Activated naive CD4-positive, alpha-beta T cell treated with anti-CD3 and anti-CD28 coated beads, Interleukin-2, amount 50 U/mL, for 72 hours (primary cell): ENCODE measurements around the gene ZDBF2. TPM values are rescaled to one million over a fixed set of nuclear protein-coding genes. Genes with fewer than 3 reads are reported as not detected.
"Not testable (repeated sequence)": the region's sequence is repeated elsewhere in the genome, so short reads cannot be mapped to it uniquely, and the experiment has no call there.

Source experiments
- ATAC-seq, 2 donors: fragments of 150-1000 bp; cut with Tn5 transposase; 2 replicates each; pipeline ENCODE4 v1.10.0; 2021; ENCODE audit warnings: mild to moderate bottlenecking in 2 of 2, moderate library complexity in 2 of 2
- DNase-seq, 2 donors: peaks; one replicate each; pipeline ENCODE4 v3.0.0; 2021 to 2022; ENCODE audit warnings: low spot score in 2 of 2
- H3K27ac Mint-ChIP-seq, 2 donors: one replicate each; pipeline ENCODE4 v1.8.0; 2022; ENCODE audit warnings: mild to moderate bottlenecking in 2 of 2, mixed read lengths in 2 of 2
- H3K36me3 Mint-ChIP-seq, 2 donors: one replicate each; pipeline ENCODE4 v1.8.0; 2022; ENCODE audit warnings: mixed read lengths in 2 of 2
- H3K9me3 Mint-ChIP-seq, 2 donors: one replicate each; pipeline ENCODE4 v1.8.0; 2022; ENCODE audit warnings: mixed read lengths in 2 of 2
- total RNA-seq, 2 donors: library from RNA; stranded (reverse); gene quantifications; one replicate each; pipeline ENCODE4 v1.2.3, GENCODE V29; 2022

Gene ZDBF2
- total RNA-seq, result 10 to 100 TPM in 1 of 2 donors, 1 to 10 TPM in 1; 5.6 to 18.1 TPM

GRCh38 chr2:206274434-206275311 is at the start of gene ZDBF2:
Gene ZDBF2, plus strand, starts transcription at chr2:206274663. Its CDS starts 7,187 bp downstream, at chr2:206281850.
- DNase-seq (peak; percentile 60 to 62), ATAC-seq (peak; percentile 85 to 92)
- Mint-ChIP-seq H3K36me3 (peaks cover 0 to 18% of the 10 kb centered on the region in 2 donors), H3K27ac (peak within 1 kb of the TSS; percentile 80 to 95), H3K9me3 (no peaks in the 10 kb centered on the region)

GRCh38 chr2:206225435-206226232 is 48.8 kb upstream of the ZDBF2 start:
- Mint-ChIP-seq H3K9me3 (peaks cover 13 to 14% of the 10 kb centered on the region in 2 donors), H3K27ac (no peak overlapping the region), H3K36me3 (peaks cover 0 to 15% of the 10 kb centered on the region in 2 donors)
- ATAC-seq (peak; percentile 41 to 61), DNase-seq (no peak)

- ATAC-seq, H3K27ac Mint-ChIP-seq, DNase-seq, H3K9me3 Mint-ChIP-seq: not testable (repeated sequence)
- peaks cover 0 to 11% of the 10 kb centered on the region in 2 donors for H3K36me3 Mint-ChIP-seq
These were observed 45.8 kb upstream of the ZDBF2 start for GRCh38 chr2:206228636-206229035.

- Mint-ChIP-seq H3K27ac (no peak overlapping the region), H3K36me3 (peaks cover 0 to 11% of the 10 kb centered on the region in 2 donors)
- no peak for ATAC-seq
These were observed 44.8 kb upstream of the ZDBF2 start for GRCh38 chr2:206229642-206230041.

DNA sequence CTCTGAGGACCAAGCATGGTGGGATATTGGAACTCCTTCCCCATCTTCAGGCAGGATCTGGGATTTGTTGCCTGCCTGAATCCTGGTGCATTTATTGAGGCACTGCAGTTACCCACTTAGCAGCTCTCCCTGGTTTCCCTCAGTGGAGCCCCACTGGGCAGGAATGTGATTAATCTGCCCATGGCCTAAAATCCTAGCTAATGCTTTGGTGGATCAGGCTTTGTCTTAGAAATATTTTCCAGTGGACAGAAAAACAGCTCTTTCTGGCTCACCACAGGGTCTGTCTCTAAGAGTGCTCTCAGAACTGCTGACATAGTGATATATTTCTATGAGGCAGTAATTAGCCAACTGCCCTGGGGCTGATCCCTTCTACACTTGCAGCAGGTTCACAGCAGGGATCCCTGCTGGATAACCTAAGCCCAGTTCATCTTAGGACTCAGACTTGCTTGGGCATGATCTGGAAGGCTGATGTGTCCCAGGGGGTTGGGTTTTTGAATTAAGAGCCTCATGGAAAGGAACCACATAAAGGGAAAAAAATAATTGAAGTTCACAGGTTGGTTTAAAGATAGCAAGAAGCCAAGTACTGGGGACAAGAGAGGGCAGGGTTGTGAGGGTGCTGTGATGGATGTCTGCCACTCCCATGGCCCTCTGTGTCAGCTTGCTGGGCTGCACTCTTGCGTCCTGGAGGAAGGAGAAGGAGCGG is 44.3 kb upstream of the ZDBF2 start:
- ATAC-seq (no peak), DNase-seq (no peak)
- peaks cover 0 to 11% of the 10 kb centered on the region in 2 donors for H3K36me3 Mint-ChIP-seq
- H3K27ac Mint-ChIP-seq, result no peak overlapping the region
- H3K9me3 Mint-ChIP-seq, result peaks cover 9 to 10% of the 10 kb centered on the region in 2 donors

More at GRCh38 chr2:206229642-206230041, 44.8 kb upstream of the ZDBF2 start:
- DNase-seq, result no peak
- H3K9me3 Mint-ChIP-seq, result peaks cover 9 to 10% of the 10 kb centered on the region in 2 donors

GRCh38 chr2:206231669-206232286 is 42.7 kb upstream of the ZDBF2 start:
- Mint-ChIP-seq H3K9me3 (peaks cover 9 to 10% of the 10 kb centered on the region in 2 donors), H3K27ac (no peak overlapping the region), H3K36me3 (peaks cover 0 to 11% of the 10 kb centered on the region in 2 donors)
- DNase-seq (no peak), ATAC-seq (no peak)

- peaks cover 9 to 10% of the 10 kb centered on the region in 2 donors for H3K9me3 Mint-ChIP-seq
- DNase-seq (no peak), ATAC-seq (peak in 1 of 2 donors; percentile 67)
These were observed 42.0 kb upstream of the ZDBF2 start for GRCh38 chr2:206232287-206233035.

GRCh38 chr2:206239157-206239556 is 35.3 kb upstream of the ZDBF2 start:
- no peak overlapping the region for H3K27ac Mint-ChIP-seq
- no peaks in the 10 kb centered on the region for H3K9me3 Mint-ChIP-seq
- DNase-seq (no peak), ATAC-seq (no peak)
- no peaks in the 10 kb centered on the region for H3K36me3 Mint-ChIP-seq

More at GRCh38 chr2:206232287-206233035, 42.0 kb upstream of the ZDBF2 start:
- Mint-ChIP-seq H3K27ac (no peak overlapping the region), H3K36me3 (peaks cover 0 to 10% of the 10 kb centered on the region in 2 donors)

GRCh38 chr2:206240327-206240726 is 34.1 kb upstream of the ZDBF2 start:
- H3K9me3 Mint-ChIP-seq, result no peaks in the 10 kb centered on the region

GRCh38 chr2:206241736-206242135 is 32.7 kb upstream of the ZDBF2 start:
- Mint-ChIP-seq H3K9me3 (no peaks in the 10 kb centered on the region), H3K27ac (no peak overlapping the region), H3K36me3 (no peaks in the 10 kb centered on the region)
- DNase-seq (no peak), ATAC-seq (no peak)

More at GRCh38 chr2:206240327-206240726, 34.1 kb upstream of the ZDBF2 start:
- H3K27ac Mint-ChIP-seq, result peak overlapping the region in 1 of 2 donors; percentile 12
- ATAC-seq, result no peak
- no peaks in the 10 kb centered on the region for H3K36me3 Mint-ChIP-seq
- no peak for DNase-seq

DNA sequence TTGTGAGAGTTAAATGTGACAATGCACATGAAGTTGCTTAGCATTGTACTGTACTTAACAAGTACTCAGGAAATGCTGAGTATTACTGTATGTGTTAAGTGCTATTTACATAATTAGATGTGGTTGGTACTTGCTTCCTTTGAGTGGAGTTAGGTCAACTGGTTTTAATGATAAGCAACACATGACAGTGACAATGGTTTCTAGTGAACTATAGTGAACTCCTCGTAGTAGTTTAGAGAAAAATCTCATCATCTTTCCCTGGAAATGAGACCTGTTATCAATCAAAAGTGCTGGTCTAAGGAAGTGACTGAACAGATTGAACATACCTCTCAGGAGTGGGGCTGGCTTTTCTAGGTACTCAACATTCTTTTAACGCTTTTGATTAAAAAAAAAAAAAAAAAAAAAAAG is 29.2 kb upstream of the ZDBF2 start:
- Mint-ChIP-seq H3K27ac (no peak overlapping the region), H3K9me3 (no peaks in the 10 kb centered on the region), H3K36me3 (no peaks in the 10 kb centered on the region)
- no peak for ATAC-seq
- no peak for DNase-seq

DNA sequence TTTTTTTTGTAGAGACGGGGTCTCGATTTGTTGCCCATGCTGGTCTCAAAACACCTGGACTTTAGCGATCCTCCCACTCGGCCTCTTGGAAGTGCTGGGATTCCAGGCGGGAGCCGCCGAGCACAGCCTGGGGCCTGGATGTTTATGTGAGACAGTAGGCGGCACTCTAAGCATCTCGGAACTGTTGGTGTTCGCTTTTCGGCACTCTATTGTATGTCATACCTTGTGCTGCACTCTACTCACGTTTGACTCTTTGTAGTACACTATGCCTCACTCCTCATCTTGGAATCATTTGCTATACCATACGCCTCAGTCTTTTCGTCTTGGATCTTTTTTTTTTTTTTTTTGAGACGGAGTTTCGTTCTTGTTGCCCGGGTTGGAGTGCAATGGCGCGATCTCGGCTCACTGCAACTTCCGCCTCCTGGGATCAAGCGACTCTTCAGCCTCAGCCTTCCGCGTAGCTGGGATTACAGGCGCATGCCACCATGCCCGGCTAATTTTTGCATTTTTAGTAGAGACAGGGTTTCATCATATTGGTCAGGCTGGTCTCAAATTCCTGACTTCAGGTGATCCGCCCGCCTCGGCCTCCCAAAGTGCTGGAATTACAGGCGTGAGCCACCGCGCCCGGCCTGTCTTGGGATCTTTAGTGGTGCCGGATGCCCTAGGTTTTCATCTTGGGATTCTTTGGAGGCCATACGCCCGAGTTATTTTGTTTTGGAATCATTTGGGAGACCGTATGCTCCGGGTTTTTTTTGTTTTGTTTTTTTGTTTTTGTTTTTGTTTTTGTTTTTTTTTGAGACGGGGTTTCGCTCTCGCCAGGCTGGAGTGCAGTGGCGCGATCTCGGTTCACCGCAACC is 24.2 kb upstream of the ZDBF2 start:
- Mint-ChIP-seq H3K36me3 (peaks cover 5 to 24% of the 10 kb centered on the region in 2 donors), H3K27ac (no peak overlapping the region), H3K9me3 (peaks cover 13 to 14% of the 10 kb centered on the region in 2 donors)
- DNase-seq (no peak), ATAC-seq (peak; percentile 33 to 73)

DNA sequence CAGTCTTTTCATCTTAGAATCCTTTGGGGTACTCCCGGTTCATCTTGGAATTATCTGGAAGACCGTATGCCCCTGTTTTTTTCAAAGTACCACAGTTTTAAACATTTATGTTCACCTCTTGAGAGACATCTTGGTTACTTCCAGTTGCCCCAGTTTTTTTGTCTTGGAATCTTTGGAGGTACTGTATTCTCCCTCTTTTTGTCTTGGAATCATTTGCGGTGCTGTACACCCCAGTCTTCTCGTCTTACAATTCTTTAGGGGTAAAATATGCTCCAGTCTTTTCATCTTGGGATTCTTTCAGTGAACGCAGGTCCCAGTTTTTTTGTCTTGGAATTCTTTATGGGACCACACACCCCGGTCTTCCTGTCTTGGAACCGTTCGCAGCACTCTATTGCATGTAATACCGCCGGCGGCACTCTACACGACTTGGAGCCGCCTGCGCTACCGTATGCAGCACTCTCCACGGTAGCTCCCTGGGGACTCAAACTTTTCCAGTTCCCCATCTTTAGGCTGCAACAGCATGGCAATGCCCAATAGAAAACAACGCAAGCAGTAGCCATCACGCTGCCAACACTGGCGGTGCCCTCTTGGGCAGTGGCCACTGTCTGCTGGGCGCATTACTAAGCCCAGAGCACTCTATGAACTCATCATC is 21.2 kb upstream of the ZDBF2 start:
- Mint-ChIP-seq H3K9me3 (peaks cover 13 to 14% of the 10 kb centered on the region in 2 donors), H3K36me3 (peaks cover 5 to 29% of the 10 kb centered on the region in 2 donors), H3K27ac (no peak overlapping the region)
- ATAC-seq (no peak), DNase-seq (no peak)

DNA sequence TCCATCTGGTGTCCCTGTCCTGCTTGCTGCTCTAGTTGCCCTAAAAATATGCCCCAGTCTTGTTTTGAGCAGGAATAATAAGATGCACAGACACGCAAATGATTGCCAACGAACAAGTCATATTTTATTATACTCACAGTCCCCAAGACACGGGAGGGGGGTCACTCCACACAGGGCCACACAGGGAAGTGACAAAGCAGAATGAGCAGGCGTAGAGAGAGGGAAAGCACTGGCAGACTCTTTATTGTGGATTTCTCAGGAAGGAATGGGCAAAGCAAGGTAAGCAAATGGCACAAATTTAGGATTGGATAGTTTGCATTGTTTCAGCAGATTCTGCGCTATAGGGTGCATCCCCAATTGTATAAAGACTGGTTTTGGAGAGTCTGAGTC is 20.7 kb upstream of the ZDBF2 start:
- ATAC-seq, result no peak
- peaks cover 5 to 29% of the 10 kb centered on the region in 2 donors for H3K36me3 Mint-ChIP-seq
- no peak for DNase-seq
- peaks cover 13 to 14% of the 10 kb centered on the region in 2 donors for H3K9me3 Mint-ChIP-seq
- H3K27ac Mint-ChIP-seq, result no peak overlapping the region
